ENCODE measurements around the gene DAAM1.

- TF ChIP-seq, protein P1, sequence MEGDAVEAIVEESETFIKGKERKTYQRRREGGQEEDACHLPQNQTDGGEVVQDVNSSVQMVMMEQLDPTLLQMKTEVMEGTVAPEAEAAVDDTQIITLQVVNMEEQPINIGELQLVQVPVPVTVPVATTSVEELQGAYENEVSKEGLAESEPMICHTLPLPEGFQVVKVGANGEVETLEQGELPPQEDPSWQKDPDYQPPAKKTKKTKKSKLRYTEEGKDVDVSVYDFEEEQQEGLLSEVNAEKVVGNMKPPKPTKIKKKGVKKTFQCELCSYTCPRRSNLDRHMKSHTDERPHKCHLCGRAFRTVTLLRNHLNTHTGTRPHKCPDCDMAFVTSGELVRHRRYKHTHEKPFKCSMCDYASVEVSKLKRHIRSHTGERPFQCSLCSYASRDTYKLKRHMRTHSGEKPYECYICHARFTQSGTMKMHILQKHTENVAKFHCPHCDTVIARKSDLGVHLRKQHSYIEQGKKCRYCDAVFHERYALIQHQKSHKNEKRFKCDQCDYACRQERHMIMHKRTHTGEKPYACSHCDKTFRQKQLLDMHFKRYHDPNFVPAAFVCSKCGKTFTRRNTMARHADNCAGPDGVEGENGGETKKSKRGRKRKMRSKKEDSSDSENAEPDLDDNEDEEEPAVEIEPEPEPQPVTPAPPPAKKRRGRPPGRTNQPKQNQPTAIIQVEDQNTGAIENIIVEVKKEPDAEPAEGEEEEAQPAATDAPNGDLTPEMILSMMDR (IDR thresholded peaks at IDR 0.05; ENCODE audit: borderline replicate concordance, extremely low read depth, low read length, poor library complexity, severe bottlenecking) = no peak
- TF ChIP-seq EZH2 (IDR thresholded peaks at IDR 0.05; ENCODE audit: borderline replicate concordance, low read depth, low read length, severe bottlenecking) = no peak
Observed at GRCh38 chr14:59317346-59317745, 128.9 kb downstream of the DAAM1 start.
